ENCODE measurements around the gene STK4. TPM values are rescaled to one million over a fixed set of nuclear protein-coding genes. Genes with fewer than 3 reads are reported as not detected.

STK4 gene
- total RNA-seq, 1 experiment from 2014 or later = 41.2 TPM

- no peak for TF ChIP-seq IRF1 (CRISPR knock-in tag; IDR thresholded peaks at IDR 0.05)
- no peak for TF ChIP-seq AR (CRISPR knock-in tag; IDR thresholded peaks at IDR 0.05)
- no peak for TF ChIP-seq MAX (CRISPR knock-in tag; IDR thresholded peaks at IDR 0.05)
- TF ChIP-seq OVOL2 (CRISPR knock-in tag; IDR thresholded peaks at IDR 0.05; ENCODE audit: borderline replicate concordance) = no peak
- TF ChIP-seq JAZF1 (CRISPR knock-in tag; IDR thresholded peaks at IDR 0.05) = no peak
- TF ChIP-seq EMX1 (CRISPR knock-in tag; IDR thresholded peaks at IDR 0.05) = no peak
- TF ChIP-seq ATF3 (CRISPR knock-in tag; conservative IDR thresholded peaks at IDR 0.05) = no peak
Measured at GRCh38 chr20:44956410-44956809, 9.9 kb upstream of the STK4 start (continued).

GRCh38 chr20:44958276-44958675 is 8.0 kb upstream of the STK4 start:
- no peak for ATAC-seq
- Mint-ChIP-seq H3K27me3 (ENCODE audit: low read depth) (peaks cover 29% of the 10 kb centered on the region), H3K9me3 (no peaks in the 10 kb centered on the region), H3K4me1 (peaks cover 35% of the 10 kb centered on the region), H3K4me3 (peak overlapping the region; percentile 96), H3K36me3 (peaks cover 35% of the 10 kb centered on the region), H3K27ac (no peak overlapping the region)
- no peak for DNase-seq (ENCODE audit: low spot score)
- ChIA-PET CTCF (interaction anchor here (0.8 to 1.0 kb wide), 4 partner anchors 137 to 274 kb away, joined by 3 to 6 read pairs (median 5); no protein-coding TSS in a partner anchor), POLR2A (no interaction called here)
- TF ChIP-seq ZNF263 (CRISPR knock-in tag; IDR thresholded peaks at IDR 0.05; ENCODE audit: low read depth) (no peak), ZBTB21 (CRISPR knock-in tag; IDR thresholded peaks at IDR 0.05; ENCODE audit: borderline replicate concordance) (no peak), NR1H2 (CRISPR knock-in tag; IDR thresholded peaks at IDR 0.05) (no peak), USF1 (CRISPR knock-in tag; IDR thresholded peaks at IDR 0.05) (no peak), ZMAT4 (CRISPR knock-in tag; IDR thresholded peaks at IDR 0.05) (no peak), E2F4 (CRISPR knock-in tag; IDR thresholded peaks at IDR 0.05; ENCODE audit: borderline replicate concordance, low read depth) (no peak), ZNF423 (CRISPR knock-in tag; IDR thresholded peaks at IDR 0.05) (no peak), MXD4 (CRISPR knock-in tag; IDR thresholded peaks at IDR 0.05; ENCODE audit: borderline replicate concordance) (no peak), E2F1 (CRISPR knock-in tag; IDR thresholded peaks at IDR 0.05) (no peak), MLX (CRISPR knock-in tag; IDR thresholded peaks at IDR 0.05) (no peak), TCF7 (CRISPR knock-in tag; IDR thresholded peaks at IDR 0.05; ENCODE audit: low read depth) (no peak), SP1 (CRISPR knock-in tag; conservative IDR thresholded peaks at IDR 0.05) (no peak), KAT7 (CRISPR knock-in tag; IDR thresholded peaks at IDR 0.05; ENCODE audit: borderline replicate concordance) (no peak), AR (CRISPR knock-in tag; IDR thresholded peaks at IDR 0.05) (no peak), ESRRA (CRISPR knock-in tag; IDR thresholded peaks at IDR 0.05; ENCODE audit: borderline replicate concordance) (no peak), MAX (CRISPR knock-in tag; IDR thresholded peaks at IDR 0.05) (no peak), NFATC4 (CRISPR knock-in tag; IDR thresholded peaks at IDR 0.05) (no peak), GRHL2 (CRISPR knock-in tag; IDR thresholded peaks at IDR 0.05; ENCODE audit: insufficient replicate concordance, severe bottlenecking) (no peak), NR3C1 (CRISPR knock-in tag; conservative IDR thresholded peaks at IDR 0.05; ENCODE audit: low read depth) (no peak)
